ENCODE data around the gene B9D1.

The B9D1 gene

GRCh38 chr17:19296786-19297778 lies 65.4 kb downstream of the B9D1 start:
- TF ChIP-seq CTCF (conservative IDR thresholded peaks at IDR 0.05; ENCODE audit: low read length), result no peak
- DNase-seq (ENCODE audit: low read depth), result no peak
- H3K4me3 ChIP-seq (ENCODE audit: low read length), result no peak overlapping the region

GRCh38 chr17:19295473-19296135 lies 66.9 kb downstream of the B9D1 start:
- no peak for DNase-seq (ENCODE audit: low read depth)
- H3K4me3 ChIP-seq (ENCODE audit: low read length), result no peak overlapping the region
- TF ChIP-seq CTCF (conservative IDR thresholded peaks at IDR 0.05; ENCODE audit: low read length), result no peak

GRCh38 chr17:19294443-19294842 lies 68.1 kb downstream of the B9D1 start:
- no peak overlapping the region for H3K4me3 ChIP-seq (ENCODE audit: low read length)
- no peak for TF ChIP-seq CTCF (conservative IDR thresholded peaks at IDR 0.05; ENCODE audit: low read length)
- DNase-seq (ENCODE audit: low read depth), result no peak

Measured in AG10803 (cell line).